WTC11 (cell line): ENCODE measurements around the gene RAB7A. TPM values are rescaled to one million over a fixed set of nuclear protein-coding genes. Genes with fewer than 3 reads are reported as not detected.

Experiments
- ATAC-seq: fragments of 200-7000 bp; cut with Tn5 transposase; 2 replicates; pipeline ENCODE4 v1.10.0; 2021; ENCODE audit warnings: mild to moderate bottlenecking, moderate library complexity
- CTCF ChIA-PET: fragments of 300-600 bp; sonication (Branson Sonifier 250); formaldehyde crosslinking; loops from one replicate; lab custom pipeline; 2021; ENCODE audit warnings: antibody characterized with exemption; lab: Charles Lee
- POLR2A ChIA-PET: fragments of 350-600 bp; sonication (Branson Sonifier 250); formaldehyde crosslinking; loops from one replicate; lab custom pipeline; 2021; ENCODE audit warnings: antibody characterized with exemption; lab: Charles Lee
- DNase-seq: peaks from one replicate; pipeline ENCODE4 v3.0.0; 2021; ENCODE audit warnings: low spot score
- H3K27ac Mint-ChIP-seq: 2 replicates; pipeline ENCODE4 v1.8.0; 2021; ENCODE audit warnings: mixed read lengths
- H3K27me3 Mint-ChIP-seq: 2 replicates; pipeline ENCODE4 v1.8.0; 2021; ENCODE audit warnings: low read depth, mild to moderate bottlenecking, moderate library complexity, mixed read lengths
- H3K36me3 Mint-ChIP-seq: 2 replicates; pipeline ENCODE4 v1.8.0; 2021; ENCODE audit warnings: mixed read lengths
- H3K4me1 Mint-ChIP-seq: 2 replicates; pipeline ENCODE4 v1.8.0; 2022; ENCODE audit warnings: mixed read lengths
- H3K4me3 Mint-ChIP-seq: 2 replicates; pipeline ENCODE4 v1.8.0; 2021; ENCODE audit warnings: mild to moderate bottlenecking, moderate library complexity, mixed read lengths
- H3K9me3 Mint-ChIP-seq: 2 replicates; pipeline ENCODE4 v1.8.0; 2021; ENCODE audit warnings: mixed read lengths
- ATF3 ChIP-seq: sonication (generic); formaldehyde crosslinking; conservative IDR thresholded peaks from 2 replicates; pipeline ENCODE4 v1.8.1; 2022; ENCODE audit warnings: mild to moderate bottlenecking, missing genetic modification reagents
- E2F1 ChIP-seq: sonication (generic); formaldehyde crosslinking; IDR thresholded peaks from 2 replicates; pipeline ENCODE4 v1.8.0; 2022; ENCODE audit warnings: mild to moderate bottlenecking, missing genetic modification reagents
- EMX1 ChIP-seq: fragments of 250-450 bp; sonication (Bioruptor Pico); IDR thresholded peaks from 2 replicates; pipeline ENCODE4 v1.8.0; 2021; ENCODE audit warnings: mild to moderate bottlenecking
- FOXP4 ChIP-seq: sonication (generic); formaldehyde crosslinking; IDR thresholded peaks from 2 replicates; pipeline ENCODE4 v1.8.0; 2022; ENCODE audit warnings: mild to moderate bottlenecking, missing genetic modification reagents
- GRHL2 ChIP-seq: fragments of 250-450 bp; sonication (Bioruptor Pico); IDR thresholded peaks from 2 replicates; pipeline ENCODE4 v1.8.0; 2022; ENCODE audit warnings: mild to moderate bottlenecking, moderate library complexity; ENCODE audit not compliant: insufficient replicate concordance, severe bottlenecking
- IRF2 ChIP-seq: sonication (generic); formaldehyde crosslinking; IDR thresholded peaks from 2 replicates; pipeline ENCODE4 v1.8.0; 2022; ENCODE audit warnings: low read depth, missing genetic modification reagents, borderline replicate concordance
- NFATC4 ChIP-seq: fragments of 250-450 bp; sonication (Bioruptor Pico); IDR thresholded peaks from 2 replicates; pipeline ENCODE4 v1.9.0; 2021; ENCODE audit warnings: mild to moderate bottlenecking
- NR2C2 ChIP-seq: sonication (generic); formaldehyde crosslinking; IDR thresholded peaks from 2 replicates; pipeline ENCODE4 v1.8.0; 2022; ENCODE audit warnings: mild to moderate bottlenecking, missing genetic modification reagents
- PREB ChIP-seq: sonication (generic); formaldehyde crosslinking; IDR thresholded peaks from 2 replicates; pipeline ENCODE4 v1.8.1; 2022; ENCODE audit warnings: mild to moderate bottlenecking, missing genetic modification reagents, moderate library complexity, borderline replicate concordance
- STAT6 ChIP-seq: sonication (generic); formaldehyde crosslinking; conservative IDR thresholded peaks from 2 replicates; pipeline ENCODE4 v1.8.1; 2023; ENCODE audit warnings: mild to moderate bottlenecking, low read depth, missing genetic modification reagents, moderate library complexity
- TCF7 ChIP-seq: sonication (generic); formaldehyde crosslinking; IDR thresholded peaks from 2 replicates; pipeline ENCODE4 v1.8.0; 2022; ENCODE audit warnings: mild to moderate bottlenecking, low read depth, missing genetic modification reagents, moderate library complexity
- USF2 ChIP-seq: sonication (generic); formaldehyde crosslinking; IDR thresholded peaks from 2 replicates; pipeline ENCODE4 v1.8.1; 2023; ENCODE audit warnings: mild to moderate bottlenecking, missing genetic modification reagents, moderate library complexity
- ZBTB21 ChIP-seq: sonication (generic); formaldehyde crosslinking; IDR thresholded peaks from 2 replicates; pipeline ENCODE4 v1.8.1; 2023; ENCODE audit warnings: mild to moderate bottlenecking, missing genetic modification reagents, borderline replicate concordance
- ZMAT4 ChIP-seq: fragments of 250-450 bp; sonication (Bioruptor Pico); IDR thresholded peaks from 2 replicates; pipeline ENCODE4 v1.9.0; 2021; ENCODE audit warnings: mild to moderate bottlenecking
- ZNF263 ChIP-seq: sonication (generic); formaldehyde crosslinking; IDR thresholded peaks from 2 replicates; pipeline ENCODE4 v1.8.1; 2022; ENCODE audit warnings: low read depth, mild to moderate bottlenecking, moderate library complexity, missing genetic modification reagents
- ZNF317 ChIP-seq: sonication (generic); formaldehyde crosslinking; IDR thresholded peaks from 2 replicates; pipeline ENCODE4 v1.8.1; 2023; ENCODE audit warnings: low read depth, mild to moderate bottlenecking, moderate library complexity, missing genetic modification reagents, borderline replicate concordance
- ZNF425 ChIP-seq: fragments of 250-450 bp; sonication (Bioruptor Pico); conservative IDR thresholded peaks from 2 replicates; pipeline ENCODE4 v1.9.0; 2021; ENCODE audit warnings: mild to moderate bottlenecking
- ZNF512 ChIP-seq: sonication (generic); formaldehyde crosslinking; IDR thresholded peaks from 2 replicates; pipeline ENCODE4 v1.8.1; 2022; ENCODE audit warnings: missing genetic modification reagents, borderline replicate concordance
- total RNA-seq: library from RNA; stranded (reverse); gene quantifications from 3 replicates; pipeline ENCODE4 v1.2.3, GENCODE V29; 2021

Gene RAB7A
- total RNA-seq, 1 experiment from 2014 or later, result 184 TPM

- no peak for TF ChIP-seq IRF2 (CRISPR knock-in tag)
- no peak for TF ChIP-seq ATF3
- no peak for TF ChIP-seq E2F1 (CRISPR knock-in tag)
Measured at GRCh38 chr3:128808672-128809071, 82.7 kb downstream of the RAB7A start (continued).

- Mint-ChIP-seq H3K4me1 (no peaks in the 10 kb centered on the region), H3K27ac (no peak overlapping the region), H3K27me3 (no peaks in the 10 kb centered on the region), H3K36me3 (peaks cover 74% of the 10 kb centered on the region)
- ATAC-seq (no peak), DNase-seq (no peak)
- CTCF ChIA-PET, result interaction anchor here (1.0 kb wide), 1 partner anchor 26 kb away, joined by 3 read pairs; no protein-coding TSS in a partner anchor
- TF ChIP-seq GRHL2 (no peak), STAT6 (CRISPR knock-in tag) (no peak), NFATC4 (CRISPR knock-in tag) (no peak), EMX1 (CRISPR knock-in tag) (no peak), E2F1 (CRISPR knock-in tag) (no peak), ZNF512 (no peak), IRF2 (CRISPR knock-in tag) (no peak), NR2C2 (no peak), TCF7 (CRISPR knock-in tag) (no peak), ZNF425 (no peak)
- TF ChIP-seq, all 79 proteins: peak for 0
- POLR2A ChIA-PET, result no interaction called here
- H3K4me3 Mint-ChIP-seq, result no peak overlapping the region
- no peaks in the 10 kb centered on the region for H3K9me3 Mint-ChIP-seq
Measured at GRCh38 chr3:128813097-128813496, 87.1 kb downstream of the RAB7A start.

- ChIA-PET POLR2A (no interaction called here), CTCF (no interaction called here)
- peaks cover 78% of the 10 kb centered on the region for H3K36me3 Mint-ChIP-seq
- no peak for DNase-seq
- H3K27me3 Mint-ChIP-seq, result no peaks in the 10 kb centered on the region
- H3K4me1 Mint-ChIP-seq, result no peaks in the 10 kb centered on the region
- no peak overlapping the region for H3K27ac Mint-ChIP-seq
- H3K9me3 Mint-ChIP-seq, result no peaks in the 10 kb centered on the region
- ATAC-seq, result no peak
- no peak overlapping the region for H3K4me3 Mint-ChIP-seq
- TF ChIP-seq PREB (CRISPR knock-in tag) (no peak), TCF7 (CRISPR knock-in tag) (no peak), ZNF263 (CRISPR knock-in tag) (no peak), EMX1 (CRISPR knock-in tag) (no peak), ZNF317 (no peak), ZBTB21 (CRISPR knock-in tag) (no peak), ZMAT4 (CRISPR knock-in tag) (no peak), FOXP4 (CRISPR knock-in tag) (no peak), USF2 (CRISPR knock-in tag) (no peak)
Measured at GRCh38 chr3:128814060-128814459, 88.1 kb downstream of the RAB7A start.
